ENCODE results near the gene GALR3. TPM values are rescaled to one million over a fixed set of nuclear protein-coding genes. Genes with fewer than 3 reads are reported as not detected.

GALR3 gene
- total and polyA plus RNA-seq, 2 of the 8 experiments (the other 6 are each of a cell fraction or from before 2014, with no cell fraction given) = 0.84 to 1.1 TPM

DNA sequence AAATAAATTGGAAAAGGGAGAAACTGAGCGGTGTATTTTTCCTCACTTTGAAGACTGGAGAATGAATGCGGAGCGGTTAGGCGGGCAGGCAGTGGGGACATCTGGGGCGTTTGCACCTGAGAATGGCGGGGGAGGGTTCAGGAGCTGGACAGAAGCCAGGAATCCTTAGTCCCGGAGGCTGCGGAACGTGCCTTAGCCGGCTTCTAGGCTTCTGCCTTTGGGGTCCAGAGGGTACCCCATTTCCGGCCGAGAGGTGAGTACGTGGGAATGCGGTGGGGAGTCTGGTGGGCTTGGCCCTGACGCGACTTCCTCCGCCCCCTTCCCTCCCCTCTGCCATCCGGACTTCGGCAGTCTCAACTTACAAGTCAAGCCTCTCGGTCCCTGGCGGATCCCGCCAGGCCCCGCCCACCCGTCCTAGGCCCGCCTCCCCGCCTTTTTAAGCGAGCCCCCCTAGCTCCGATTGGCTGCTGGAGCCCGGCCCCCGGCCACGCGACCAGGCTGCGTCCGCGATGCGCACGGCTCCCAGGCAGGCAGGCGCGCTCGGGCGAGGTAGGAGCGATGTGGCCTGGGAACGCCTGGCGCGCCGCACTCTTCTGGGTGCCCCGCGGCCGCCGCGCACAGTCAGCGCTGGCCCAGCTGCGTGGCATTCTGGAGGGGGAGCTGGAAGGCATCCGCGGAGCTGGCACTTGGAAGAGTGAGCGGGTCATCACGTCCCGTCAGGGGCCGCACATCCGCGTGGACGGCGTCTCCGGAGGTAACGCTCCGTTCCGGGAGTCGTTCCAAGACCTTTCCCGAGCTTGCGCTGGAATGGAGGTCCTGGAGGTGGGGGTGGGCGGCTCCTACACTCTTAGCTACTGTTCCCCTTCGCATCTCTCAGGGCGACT, 15.5 kb upstream of the GALR3 start, which contains the start of gene GCAT (continued):
- no peak for TF ChIP-seq BCL11A (IDR thresholded peaks at IDR 0.05; ENCODE audit: low read depth in 2 of 2, low read length in 2 of 2)
- peak; percentile 39 for TF ChIP-seq EZH2 (IDR thresholded peaks at IDR 0.05; ENCODE audit: low read depth, low read length, severe bottlenecking)
- no peak for TF ChIP-seq HDAC6 (IDR thresholded peaks at IDR 0.05; ENCODE audit: low read depth, low read length)
- TF ChIP-seq TAF7 (optimal IDR thresholded peaks at IDR 0.05; ENCODE audit: borderline replicate concordance, low read depth, low read length) = no peak
- no peak for TF ChIP-seq CBX5 (IDR thresholded peaks at IDR 0.05; ENCODE audit: low read depth, low read length)
- no peak for TF ChIP-seq GABPA (IDR thresholded peaks at IDR 0.05; ENCODE audit: borderline replicate concordance, insufficient read depth, low read length)
- no peak for TF ChIP-seq ATF2 (IDR thresholded peaks at IDR 0.05; ENCODE audit: low read length)
- TF ChIP-seq RFX5 (IDR thresholded peaks at IDR 0.05; ENCODE audit: borderline replicate concordance, low read depth, low read length) = no peak
- no peak for TF ChIP-seq JUND (IDR thresholded peaks at IDR 0.05; ENCODE audit: low read length)
- no peak for TF ChIP-seq POU5F1 (IDR thresholded peaks at IDR 0.05; ENCODE audit: low read depth, low read length)
- no peak for TF ChIP-seq CHD2 (IDR thresholded peaks at IDR 0.05; ENCODE audit: low read length)
- no peak for TF ChIP-seq SAP30 (IDR thresholded peaks at IDR 0.05; ENCODE audit: insufficient read depth, insufficient replicate concordance, low read length)
- TF ChIP-seq SIX5 (IDR thresholded peaks at IDR 0.05; ENCODE audit: low read depth, low read length) = no peak
- TF ChIP-seq KDM1A (IDR thresholded peaks at IDR 0.05; ENCODE audit: borderline replicate concordance, low read length) = no peak
- TF ChIP-seq CHD1 (IDR thresholded peaks at IDR 0.05; ENCODE audit: low read depth, low read length) = no peak
- no peak; the same call in 1 of the 2 replicates for TF ChIP-seq KDM5A (IDR thresholded peaks at IDR 0.05; ENCODE audit: low read length)
- TF ChIP-seq TBP (IDR thresholded peaks at IDR 0.05; ENCODE audit: low read depth, low read length) = peak; percentile 55; the same call in 1 of the 2 replicates
- TF ChIP-seq SIRT6 (IDR thresholded peaks at IDR 0.05; ENCODE audit: low read length) = no peak
- peak; percentile 80 for TF ChIP-seq POLR2AphosphoS5 (IDR thresholded peaks at IDR 0.05; ENCODE audit: low read depth, low read length)
- peak; percentile 25 to 78 for TF ChIP-seq POLR2A (IDR thresholded peaks at IDR 0.05; ENCODE audit: control extremely low read depth in 1 of 2, low read depth in 2 of 2, low read length in 2 of 2)
- no peak for TF ChIP-seq RAD21 (IDR thresholded peaks at IDR 0.05 in 1 of 2, conservative IDR thresholded peaks at IDR 0.05 in 1 of 2; ENCODE audit: low read depth in 2 of 2, low read length in 2 of 2)
- TF ChIP-seq ASH2L (IDR thresholded peaks at IDR 0.05; ENCODE audit: low read length) = peak; percentile 78
- TF ChIP-seq SIN3A (conservative IDR thresholded peaks at IDR 0.05 in 1 of 2, IDR thresholded peaks at IDR 0.05 in 1 of 2; ENCODE audit: low read depth in 1 of 2, low read length in 2 of 2) = peak; percentile 38 to 82; a peak in 1 of 4 replicates

Data from H1 (cell line).